A549 (cell line): ENCODE measurements around the gene CCNG2. TPM values are rescaled to one million over a fixed set of nuclear protein-coding genes. Genes with fewer than 3 reads are reported as not detected.

Source experiments
- ATAC-seq, 2 experiments: fragments of 200-7000 bp in 1 of 2; fragments of >200 bp in 1 of 2; cut with Nextera tagmentation in 1 of 2; cut with Tn5 transposase in 1 of 2; 3 replicates each; pipeline versions ENCODE4 v1.8.0 to v1.9.1; 2018 to 2020; ENCODE audit warnings: mild to moderate bottlenecking in 1 of 2, moderate library complexity in 1 of 2
- CTCF ChIA-PET: fragments of 300-600 bp; sonication (Branson Sonifier 250); formaldehyde crosslinking; extraction: SDS; loops from one replicate; lab custom pipeline; 2021; ENCODE audit warnings: antibody characterized with exemption, inconsistent platforms; lab: Yijun Ruan, JAX
- POLR2A ChIA-PET: fragments of 350-600 bp; formaldehyde crosslinking; extraction: SDS; loops from one replicate; lab custom pipeline; 2021; ENCODE audit warnings: antibody characterized with exemption, inconsistent platforms; lab: Yijun Ruan, JAX
- DNase-seq, 2 experiments: peaks; one replicate each; pipeline versions ENCODE4 v3.0.0 to v3.0.0-alpha.2; 2011 to 2016; ENCODE audit warnings: low read depth in 1 of 2, low spot score in 1 of 2
- FAIRE-seq: peaks from 2 replicates; lab custom pipeline; 2011; peaks lifted over from hg19 to GRCh38; lab: Jason Lieb, UNC
- H3K27ac ChIP-seq, 2 experiments: fragments of >200 bp; sonication (Bioruptor Twin); formaldehyde crosslinking; 3 replicates each; pipeline ENCODE4 v1.5.1; 2016 to 2017
- H3K4me1 ChIP-seq: fragments of >200 bp; sonication (Bioruptor Twin); formaldehyde crosslinking; 3 replicates; pipeline ENCODE4 v1.6.1; 2016
- H3K4me2 ChIP-seq: fragments of >200 bp; sonication (Bioruptor Twin); formaldehyde crosslinking; 3 replicates; pipeline ENCODE4 v1.6.1; 2016
- H3K4me3 ChIP-seq: fragments of >200 bp; sonication (Bioruptor Twin); formaldehyde crosslinking; 3 replicates; pipeline ENCODE4 v1.5.1; 2016
- H3K9me3 ChIP-seq: fragments of >200 bp; sonication (Bioruptor Twin); formaldehyde crosslinking; 3 replicates; pipeline ENCODE4 v1.6.1; 2016
- BCL3 ChIP-seq: fragments of >200 bp; sonication (Bioruptor Twin); formaldehyde crosslinking; IDR thresholded peaks from 3 replicates; pipeline ENCODE4 v1.6.1; 2016
- BHLHE40 ChIP-seq: IDR thresholded peaks from 2 replicates; pipeline ENCODE4 v1.6.1; 2012; ENCODE audit warnings: low read depth, low read length, inconsistent platforms
- FOSB ChIP-seq: fragments of 250-450 bp; sonication (Bioruptor Pico); IDR thresholded peaks from 2 replicates; pipeline ENCODE4 v1.5.0; 2020; ENCODE audit warnings: mild to moderate bottlenecking, moderate library complexity
- FOSL2 ChIP-seq, 2 experiments: fragments of 450-650 bp in 1 of 2; fragments of >200 bp in 1 of 2; sonication (Bioruptor Twin) in 1 of 2; formaldehyde crosslinking; IDR thresholded peaks; 2 replicates each; pipeline versions ENCODE4 v1.5.0 to v1.6.1; 2016 to 2020; ENCODE audit warnings: mild to moderate bottlenecking in 1 of 2, moderate library complexity in 1 of 2
- GATA3 ChIP-seq: IDR thresholded peaks from 2 replicates; pipeline ENCODE4 v1.6.1; 2012; ENCODE audit warnings: borderline replicate concordance
- HES2 ChIP-seq: fragments of >200 bp; sonication (Bioruptor Twin); formaldehyde crosslinking; IDR thresholded peaks from 2 replicates; pipeline ENCODE4 v1.6.1; 2016
- HOXB5 ChIP-seq: fragments of 250-450 bp; sonication (Bioruptor Pico); IDR thresholded peaks from 2 replicates; pipeline ENCODE4 v1.5.0; 2020; ENCODE audit warnings: mild to moderate bottlenecking, moderate library complexity
- JUNB ChIP-seq: fragments of >200 bp; sonication (Bioruptor Twin); formaldehyde crosslinking; IDR thresholded peaks from 2 replicates; pipeline ENCODE4 v1.6.1; 2016
- MAX ChIP-seq: IDR thresholded peaks from 2 replicates; pipeline ENCODE4 v1.6.1; 2012
- NPAS2 ChIP-seq: fragments of 250-450 bp; sonication (Bioruptor Pico); IDR thresholded peaks from 2 replicates; pipeline ENCODE4 v1.8.0; 2022; ENCODE audit warnings: mild to moderate bottlenecking, moderate library complexity, borderline replicate concordance
- NR3C1 ChIP-seq: fragments of >200 bp; sonication (Bioruptor Twin); formaldehyde crosslinking; IDR thresholded peaks from 3 replicates; pipeline ENCODE4 v1.6.1; 2017
- PBX3 ChIP-seq: IDR thresholded peaks from 2 replicates; pipeline ENCODE4 v1.6.1; 2012
- PHF8 ChIP-seq: fragments of 200-600 bp; sonication (generic); IDR thresholded peaks from 2 replicates; pipeline ENCODE4 v1.6.1; 2016; ENCODE audit warnings: low read depth, mild to moderate bottlenecking, antibody characterized with exemption, moderate library complexity, borderline replicate concordance
- POLR2A ChIP-seq: IDR thresholded peaks from 2 replicates; pipeline ENCODE4 v1.6.1; 2012; ENCODE audit warnings: mild to moderate bottlenecking, low read length
- POLR2AphosphoS2 ChIP-seq: conservative IDR thresholded peaks from 2 replicates; pipeline ENCODE4 v1.6.1; 2012; ENCODE audit warnings: low read length, improper control_type of control experiment, inconsistent platforms
- RNF2 ChIP-seq: fragments of 200-600 bp; sonication (generic); IDR thresholded peaks from 2 replicates; pipeline ENCODE4 v1.6.1; 2016; ENCODE audit warnings: low read depth, mild to moderate bottlenecking, antibody characterized with exemption, moderate library complexity, borderline replicate concordance
- SREBF2 ChIP-seq: fragments of 450-650 bp; IDR thresholded peaks from 2 replicates; pipeline ENCODE4 v1.6.1; 2014; ENCODE audit warnings: mild to moderate bottlenecking, moderate library complexity
- ZFP36 ChIP-seq: fragments of 450-650 bp; IDR thresholded peaks from 2 replicates; pipeline ENCODE4 v1.6.1; 2014; ENCODE audit warnings: borderline replicate concordance; ENCODE audit not compliant: partially characterized antibody
- WGBS: methylation state at CpG from one replicate; pipeline ENCODE4 v1.1.6; 2017; ENCODE audit errors: missing lambda C conversion rate; 5-methylcytosine and 5-hydroxymethylcytosine counted together
- polyA plus RNA-seq, 4 experiments: library from polyadenylated mRNA; depleted of rRNA in 3 of 4; stranded (reverse); fragments of >200 nt; fragmentation: RNase III in 1 of 4; extraction: RNeasy Plus Mini Kit Qiagen cat#74134 plus additional on column Dnase treatment in 1 of 4; gene quantifications; 2 replicates in 3 of 4; 3 replicates in 1 of 4; pipeline ENCODE4 v1.2.3, GENCODE V29; 2011 to 2017

Gene CCNG2
- polyA plus RNA-seq, 2 of the 4 experiments (the other 2 are of a cell fraction): 3.9 to 9.8 TPM

GRCh38 chr4:77209936-77210335, 52.9 kb downstream of the CCNG2 start:
- Histone ChIP-seq H3K27ac (no peak overlapping the region), H3K4me3 (no peak overlapping the region), H3K4me2 (no peak overlapping the region), H3K9me3 (no peaks in the 10 kb centered on the region), H3K4me1 (no peaks in the 10 kb centered on the region)
- no peak for TF ChIP-seq SREBF2
- no peak for TF ChIP-seq HES2
- TF ChIP-seq POLR2A: no peak
- TF ChIP-seq BHLHE40: no peak
- no peak for TF ChIP-seq BCL3
- TF ChIP-seq MAX: no peak
- no peak for TF ChIP-seq NR3C1
- no peak for TF ChIP-seq NPAS2 (CRISPR knock-in tag)
- TF ChIP-seq RNF2: no peak
- ChIA-PET CTCF (interaction anchor here (0.8 to 1.5 kb wide), 2 partner anchors 99 to 115 kb away, joined by 3 to 4 read pairs; no protein-coding TSS in a partner anchor), POLR2A (no interaction called here)
- 18% methylated on average over 3 of the region's 5 CpGs for WGBS
- DNase-seq: no peak
- ATAC-seq: no peak
- no peak for FAIRE-seq

GRCh38 chr4:77215107-77215506, 58.1 kb downstream of the CCNG2 start:
- H3K9me3 ChIP-seq: no peaks in the 10 kb centered on the region
- WGBS: 15% methylated on average over 4 of the region's 4 CpGs
- H3K27ac ChIP-seq: no peak overlapping the region
- CTCF ChIA-PET: interaction anchor here (0.9 to 2.3 kb wide), 5 partner anchors 11 to 25 kb away, joined by 3 to 9 read pairs (median 3); no protein-coding TSS in a partner anchor
- FAIRE-seq (no peak), DNase-seq (no peak), ATAC-seq (no peak)
- TF ChIP-seq PHF8 (no peak), MAX (no peak), FOSB (CRISPR knock-in tag) (no peak)
- no peak overlapping the region for H3K4me2 ChIP-seq
- H3K4me1 ChIP-seq: no peaks in the 10 kb centered on the region
- POLR2A ChIA-PET: interaction anchor here (0.6 to 0.7 kb wide), 2 partner anchors 57 to 143 kb away, joined by 3 to 8 read pairs; no protein-coding TSS in a partner anchor
- H3K4me3 ChIP-seq: no peak overlapping the region

- CTCF ChIA-PET: no interaction called here
- no peak for FAIRE-seq
These were observed 60.5 kb downstream of the CCNG2 start for GRCh38 chr4:77217526-77217925.

More at GRCh38 chr4:77217526-77217925, 60.5 kb downstream of the CCNG2 start:
- Histone ChIP-seq H3K4me2 (no peak overlapping the region), H3K4me3 (no peak overlapping the region), H3K9me3 (no peaks in the 10 kb centered on the region), H3K4me1 (no peaks in the 10 kb centered on the region), H3K27ac (no peak overlapping the region)
- 13% methylated on average over 1 of the region's 1 CpG for WGBS
- POLR2A ChIA-PET: no interaction called here
- no peak for DNase-seq
- no peak for TF ChIP-seq BCL3
- no peak for TF ChIP-seq FOSL2 (IDR thresholded peaks at IDR 0.05)
- TF ChIP-seq FOSL2 (CRISPR knock-in tag; IDR thresholded peaks at IDR 0.05): no peak
- TF ChIP-seq HOXB5 (CRISPR knock-in tag): no peak
- no peak for TF ChIP-seq HES2
- no peak for TF ChIP-seq PBX3
- TF ChIP-seq JUNB: no peak
- no peak for TF ChIP-seq POLR2AphosphoS2
- no peak for TF ChIP-seq ZFP36
- TF ChIP-seq MAX: no peak
- no peak for TF ChIP-seq GATA3
- no peak for ATAC-seq
